GM19025 (cell line): ENCODE results near the gene TTLL13.

ENCODE experiments used
- ATAC-seq: cut with Tn5 transposase; IDR thresholded peaks from one replicate; pipeline ENCODE4 v1.9.1; 2021; ENCODE audit warnings: mild to moderate bottlenecking, low read depth, moderate library complexity; ENCODE audit not compliant: unreplicated experiment

TTLL13 gene

GRCh38 chr15:90214553-90215196 lies 34.7 kb upstream of the TTLL13 start:
- no peak for ATAC-seq

- ATAC-seq: no peak
Observed at GRCh38 chr15:90217671-90218394, 31.5 kb upstream of the TTLL13 start.

- no peak for ATAC-seq
Observed at GRCh38 chr15:90219421-90220141, 29.8 kb upstream of the TTLL13 start.

GRCh38 chr15:90221246-90221900 lies 28.0 kb upstream of the TTLL13 start:
- ATAC-seq: no peak

- no peak for ATAC-seq
Observed at GRCh38 chr15:90222547-90222946, 26.8 kb upstream of the TTLL13 start.

GRCh38 chr15:90223441-90224165 lies 25.8 kb upstream of the TTLL13 start:
- ATAC-seq: no peak

GRCh38 chr15:90225047-90225446 lies 24.3 kb upstream of the TTLL13 start:
- ATAC-seq: no peak

GRCh38 chr15:90225504-90226234 lies 23.7 kb upstream of the TTLL13 start:
- ATAC-seq: no peak

- ATAC-seq: no peak
Observed at GRCh38 chr15:90227336-90227735, 22.0 kb upstream of the TTLL13 start.

- no peak for ATAC-seq
Observed at GRCh38 chr15:90227816-90228772, 21.3 kb upstream of the TTLL13 start.

- no peak for ATAC-seq
Observed at GRCh38 chr15:90228960-90229359, 20.4 kb upstream of the TTLL13 start.

- ATAC-seq: no peak
Observed at GRCh38 chr15:90230071-90230494, 19.3 kb upstream of the TTLL13 start.

- no peak for ATAC-seq
Observed at GRCh38 chr15:90230610-90231009, 18.7 kb upstream of the TTLL13 start.

GRCh38 chr15:90231028-90232017 lies 18.0 kb upstream of the TTLL13 start:
- no peak for ATAC-seq

GRCh38 chr15:90232196-90232595 lies 17.2 kb upstream of the TTLL13 start:
- ATAC-seq: no peak

GRCh38 chr15:90232941-90233386 lies 16.4 kb upstream of the TTLL13 start:
- no peak for ATAC-seq

- peak; percentile 82 for ATAC-seq
Observed at GRCh38 chr15:90233387-90234095, 15.8 kb upstream of the TTLL13 start, which contains the start of gene CIB1. Gene CIB1, minus strand, starts transcription at chr15:90233941. Its CDS starts 56 bp downstream, at chr15:90233885.
